ENCODE measurements around the gene MPPED2.

The MPPED2 gene

DNA sequence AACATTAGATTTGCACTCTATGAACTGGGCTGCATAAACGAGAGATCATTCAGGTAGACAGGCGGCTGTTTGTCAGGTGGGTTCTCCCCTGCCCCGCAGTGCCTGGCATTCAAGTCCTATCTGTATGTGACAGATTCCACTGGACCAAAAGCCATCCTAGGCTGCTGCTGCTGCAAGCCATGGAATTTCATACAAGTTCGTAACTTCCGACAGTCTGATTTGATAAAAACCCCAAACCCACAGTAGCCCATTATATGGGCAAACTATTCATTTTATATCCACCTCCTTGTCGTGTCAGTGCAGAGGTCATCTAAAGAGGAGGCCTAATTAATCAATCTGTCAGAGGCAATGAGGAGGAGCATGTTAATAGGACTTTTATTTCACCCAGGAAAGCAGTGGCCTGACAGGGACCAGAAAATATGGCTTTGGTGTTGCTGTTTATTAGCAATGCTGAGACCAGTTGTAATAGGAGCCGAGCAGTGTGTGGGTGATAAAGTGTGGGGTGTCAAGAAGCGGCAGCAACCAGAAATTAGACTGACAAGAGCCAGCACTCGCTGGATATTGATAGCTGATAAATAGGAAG lies 139.0 kb downstream of the MPPED2 start:
- no peak for DNase-seq

DNA sequence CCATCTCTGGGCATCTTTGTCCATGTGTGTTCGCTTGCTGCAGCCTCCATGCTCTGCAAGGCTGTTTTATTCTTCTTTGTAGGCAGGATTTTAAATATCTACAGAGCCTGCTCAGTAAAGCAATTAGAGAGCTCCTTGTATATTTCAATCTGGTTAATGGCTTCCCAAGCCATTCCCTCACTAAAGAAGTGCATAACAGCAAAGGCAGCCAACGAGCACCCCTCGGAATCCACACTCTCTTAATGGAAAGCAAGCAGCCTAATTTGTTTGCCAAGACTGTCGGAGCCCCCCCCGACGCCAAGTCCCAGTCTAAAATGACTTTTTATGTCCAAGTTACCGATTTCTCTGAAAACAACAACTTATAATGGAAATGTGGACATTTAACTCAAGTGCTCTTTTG lies 139.6 kb downstream of the MPPED2 start:
- DNase-seq, result no peak

DNA sequence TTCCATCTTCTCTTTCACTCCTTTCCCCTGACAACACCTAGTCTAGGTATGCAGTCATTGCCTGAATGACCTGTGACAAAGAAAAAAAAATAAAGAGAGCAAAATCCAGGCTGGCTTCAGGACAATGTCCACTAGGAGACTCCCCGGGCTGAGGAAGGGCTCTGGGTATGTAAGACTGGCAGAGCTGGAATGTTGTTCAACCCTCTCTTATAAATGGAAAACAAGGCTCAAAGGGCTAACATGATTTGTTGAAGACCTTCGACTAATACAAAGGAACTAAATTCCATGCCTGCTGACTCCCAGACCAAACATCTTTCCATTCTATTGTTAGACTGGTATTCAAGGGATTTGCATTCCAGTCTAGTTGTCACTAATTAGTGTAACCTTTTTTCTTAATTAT lies 141.1 kb downstream of the MPPED2 start:
- DNase-seq, result no peak

DNA sequence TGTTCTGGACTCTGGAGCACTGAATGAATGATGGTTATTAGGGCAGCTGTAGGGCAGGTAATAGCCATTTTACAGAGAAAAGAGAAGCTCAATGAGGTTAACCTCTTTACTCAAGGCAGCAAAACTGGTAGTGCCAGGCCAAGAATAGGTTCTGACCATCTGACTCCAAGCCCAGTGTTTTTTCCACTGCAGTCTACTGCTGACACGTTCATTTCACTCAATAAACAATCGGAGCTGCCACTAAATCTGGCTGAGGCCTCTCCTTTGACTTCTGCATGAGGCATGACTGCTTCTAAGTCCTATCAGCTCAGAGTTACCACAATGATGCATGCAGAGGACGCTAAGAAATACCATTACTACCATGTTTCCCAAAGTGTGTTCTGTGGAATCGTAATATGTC lies 145.6 kb downstream of the MPPED2 start:
- DNase-seq, result no peak

DNA sequence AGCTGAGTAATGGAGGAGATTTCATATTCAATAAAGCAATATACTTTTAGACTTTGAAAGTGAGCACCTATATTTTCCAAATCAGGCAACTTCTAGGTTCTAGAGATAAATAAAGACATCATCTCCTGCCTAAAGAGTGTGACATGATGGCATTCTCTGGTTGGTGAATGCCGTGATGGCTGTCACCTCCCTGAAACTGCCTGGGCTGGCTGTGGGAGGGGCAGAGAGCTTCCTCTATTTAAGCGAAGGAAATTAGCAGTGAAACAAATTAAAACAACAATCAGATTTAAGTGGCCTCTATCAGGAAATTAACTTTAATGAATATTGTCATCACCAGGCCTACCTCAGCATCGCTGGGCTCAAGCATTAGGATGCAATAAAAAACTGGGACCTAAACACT lies 149.4 kb downstream of the MPPED2 start:
- no peak for DNase-seq

DNA sequence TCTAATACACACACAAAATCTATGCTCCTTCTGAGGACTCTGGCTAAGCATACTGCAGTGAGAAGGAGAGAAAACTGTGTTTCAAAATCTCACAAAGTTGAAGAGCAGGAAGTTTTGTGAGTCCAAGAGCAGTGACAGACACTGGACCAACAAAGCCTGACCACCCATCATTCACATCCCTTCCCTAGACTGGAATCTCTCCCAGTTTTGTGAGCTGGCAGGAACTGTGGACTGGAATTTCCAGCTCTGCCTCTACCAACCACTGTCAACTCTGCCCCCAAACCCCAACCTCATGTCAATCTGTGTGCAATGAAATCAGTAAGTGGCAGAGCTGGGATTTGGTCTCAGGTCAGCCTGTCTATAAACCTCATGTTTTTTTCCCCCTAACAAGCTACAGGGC lies 150.7 kb downstream of the MPPED2 start:
- no peak for DNase-seq

DNA sequence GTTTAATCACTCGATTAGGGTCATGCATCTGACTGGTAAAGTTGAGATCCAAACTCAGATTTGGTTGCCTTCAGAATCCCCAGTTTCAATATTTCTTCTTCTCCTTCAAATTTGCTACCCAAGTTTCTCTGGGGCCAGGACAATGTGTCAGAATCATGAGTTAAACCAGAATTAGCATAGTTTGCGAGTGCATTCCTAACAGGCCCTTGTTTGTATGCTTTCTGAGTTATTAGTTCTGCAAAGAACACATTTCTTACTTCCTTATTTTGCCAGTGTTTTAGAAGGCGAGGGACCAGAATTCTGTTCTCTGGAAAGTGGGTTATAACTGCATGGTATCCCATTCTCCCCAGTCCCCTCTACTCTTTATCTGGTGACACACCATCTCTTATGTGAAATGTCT lies 151.3 kb downstream of the MPPED2 start:
- no peak for DNase-seq

DNA sequence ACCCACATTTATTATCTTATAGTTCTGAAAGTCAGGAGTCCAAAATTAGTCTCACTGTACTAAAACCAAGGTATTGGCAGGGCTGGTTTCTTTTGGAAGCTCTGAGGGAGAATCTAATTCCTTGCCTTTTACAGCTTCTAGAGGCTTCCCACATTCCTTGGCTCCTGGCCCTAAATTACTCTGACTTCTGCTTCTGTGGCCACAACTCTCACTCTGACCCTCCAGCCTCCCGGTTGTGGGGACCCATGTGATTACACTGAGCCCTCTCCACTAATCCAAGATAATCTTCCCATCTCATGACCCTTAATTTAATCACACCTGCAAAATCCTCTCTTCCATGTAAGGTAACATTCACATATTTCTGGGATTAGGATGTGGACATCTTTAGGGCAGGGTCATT lies 152.3 kb downstream of the MPPED2 start:
- DNase-seq, result no peak

DNA sequence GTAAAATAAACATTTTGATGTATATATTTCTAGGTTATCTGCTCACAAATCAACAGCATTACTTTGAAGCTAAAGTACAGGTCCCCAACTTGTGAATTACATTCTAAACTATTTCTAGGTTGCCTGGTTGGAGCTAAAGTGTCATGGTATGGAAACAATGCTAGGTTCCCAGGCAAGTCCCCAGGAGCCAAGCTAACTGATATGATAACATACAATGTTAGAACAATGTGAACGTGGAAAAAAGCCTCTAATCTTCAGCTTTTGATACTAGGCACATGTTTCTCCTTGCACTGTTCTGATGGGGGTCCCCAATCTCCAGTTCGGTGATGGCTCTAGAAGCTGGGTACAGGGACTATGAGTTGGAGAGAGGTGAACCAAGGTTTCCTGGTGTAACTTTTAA lies 153.4 kb downstream of the MPPED2 start:
- no peak for DNase-seq

DNA sequence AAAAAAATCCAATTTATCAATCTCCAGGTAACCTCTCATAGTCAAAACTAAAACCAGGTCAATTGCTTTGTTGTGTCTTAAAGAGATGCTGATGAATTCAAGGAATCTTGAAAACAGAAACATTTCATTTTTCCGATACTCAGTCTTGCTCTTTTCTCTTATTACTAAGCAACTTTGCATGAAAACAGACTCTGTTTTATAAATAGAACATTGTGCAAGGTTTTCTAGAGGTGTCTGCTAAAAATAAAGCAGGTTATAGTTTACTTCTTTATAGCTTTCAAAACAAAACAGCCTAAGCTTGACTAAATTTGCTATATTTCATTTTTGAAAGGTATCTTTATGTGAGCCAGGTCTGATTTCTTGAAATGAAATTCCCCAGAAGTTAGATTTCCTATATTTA lies 154.0 kb downstream of the MPPED2 start:
- no peak for DNase-seq

DNA sequence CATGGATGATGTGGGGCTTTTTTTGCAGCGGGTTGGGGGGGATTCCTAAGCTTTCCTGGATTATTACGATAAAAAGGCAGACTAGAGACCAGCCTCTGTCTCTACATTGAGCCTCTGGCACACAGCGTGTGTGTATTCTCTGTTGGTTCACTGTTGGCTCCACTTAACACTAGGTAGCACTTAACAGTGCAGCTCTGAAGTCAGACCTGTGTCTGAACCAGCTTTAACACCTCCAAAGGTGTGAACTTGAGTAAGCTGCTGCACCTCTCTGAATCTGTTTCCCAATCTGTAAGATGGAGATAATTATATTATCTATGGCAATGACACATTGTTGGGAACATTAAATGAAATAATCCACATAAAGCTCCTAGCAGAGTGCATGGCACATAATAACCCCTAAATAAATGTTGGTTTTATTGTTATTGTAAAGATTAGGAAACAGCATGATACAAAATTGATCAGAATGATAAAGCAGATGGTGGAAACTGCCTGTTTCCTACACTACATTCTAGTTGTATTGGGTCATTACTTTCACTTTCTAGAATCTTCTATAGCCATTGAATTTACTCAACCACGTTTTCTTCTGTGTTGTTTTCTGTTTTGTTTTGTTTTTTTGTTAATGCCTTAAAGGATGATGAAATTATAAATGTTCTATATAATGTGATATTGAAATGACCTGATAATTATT lies 154.9 kb downstream of the MPPED2 start:
- DNase-seq, result no peak

DNA sequence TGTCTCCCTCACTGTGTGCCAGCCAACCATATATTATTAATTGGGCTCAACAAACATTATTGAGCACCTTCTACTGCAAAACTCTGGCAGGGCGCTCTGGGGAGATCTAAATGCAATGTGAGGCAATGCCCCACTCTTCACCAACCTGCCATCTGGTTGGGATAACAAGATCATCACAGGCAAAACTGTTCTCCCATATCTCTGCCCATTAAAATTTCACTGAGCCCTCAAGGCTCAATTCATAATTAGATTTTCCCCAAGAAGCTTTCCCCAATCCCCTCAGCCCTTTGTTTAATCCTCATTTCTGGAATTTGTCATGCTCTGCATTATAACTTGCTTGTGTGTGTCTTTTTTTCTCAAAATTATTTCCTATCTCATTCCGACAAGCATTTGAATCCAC lies 156.6 kb downstream of the MPPED2 start:
- DNase-seq, result no peak

DNA sequence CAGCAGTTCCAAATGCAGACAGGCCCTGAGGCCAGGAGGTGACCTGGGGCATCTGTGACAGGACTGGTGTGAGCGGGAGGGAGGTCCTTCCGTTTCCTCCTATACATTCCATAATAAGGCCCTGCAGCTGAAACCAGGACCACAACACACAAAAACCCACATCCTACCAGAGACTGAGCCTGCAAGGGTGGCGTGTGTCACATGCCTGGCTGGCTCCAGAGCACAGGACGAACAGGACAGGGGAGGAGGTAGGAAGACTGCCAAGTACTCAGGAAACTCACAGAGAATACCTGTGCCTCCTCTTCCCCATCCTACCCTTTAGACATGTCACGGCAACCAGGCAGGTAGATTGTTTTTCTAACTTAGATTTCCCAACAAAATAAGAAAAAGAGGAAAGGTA lies 159.4 kb downstream of the MPPED2 start:
- no peak for DNase-seq

DNA sequence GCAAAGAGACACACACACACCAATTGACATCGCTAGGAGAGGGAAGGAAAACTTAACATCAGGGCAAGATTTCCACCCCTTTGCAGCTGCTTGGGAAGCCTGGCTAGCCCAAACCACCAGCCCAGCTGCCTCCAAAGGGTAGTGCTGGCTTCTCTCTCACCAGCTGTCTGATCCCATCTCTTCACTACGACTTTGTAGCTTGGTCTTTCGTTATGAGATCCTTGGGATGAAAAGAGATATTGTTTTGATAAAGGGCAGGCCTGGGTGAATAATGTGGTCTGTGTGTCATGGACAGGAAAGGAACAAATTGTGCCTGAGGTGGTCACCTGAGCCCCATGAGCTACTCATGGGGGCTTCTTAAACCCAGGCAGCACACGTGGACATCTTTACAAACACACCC lies 161.3 kb downstream of the MPPED2 start:
- no peak for DNase-seq

DNA sequence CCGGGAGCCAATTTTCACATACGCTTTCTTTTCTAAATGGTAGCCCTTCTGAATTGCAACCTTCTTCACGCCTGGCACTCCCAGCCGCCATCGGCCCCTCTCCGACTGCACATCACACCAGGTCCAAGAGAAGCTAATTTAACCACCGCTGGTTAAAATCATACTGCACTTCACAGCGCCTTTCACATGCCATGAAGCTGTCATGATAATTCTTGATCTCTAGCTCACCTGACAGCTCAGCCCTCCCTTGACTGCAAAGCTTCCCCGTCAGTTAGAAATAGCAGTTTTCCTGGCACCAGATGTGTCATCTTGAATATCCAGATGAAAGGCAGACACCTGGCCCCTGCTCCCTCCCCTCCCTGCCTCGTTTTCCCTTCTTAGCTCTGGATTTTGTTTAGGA lies 161.8 kb downstream of the MPPED2 start:
- no peak for DNase-seq

DNA sequence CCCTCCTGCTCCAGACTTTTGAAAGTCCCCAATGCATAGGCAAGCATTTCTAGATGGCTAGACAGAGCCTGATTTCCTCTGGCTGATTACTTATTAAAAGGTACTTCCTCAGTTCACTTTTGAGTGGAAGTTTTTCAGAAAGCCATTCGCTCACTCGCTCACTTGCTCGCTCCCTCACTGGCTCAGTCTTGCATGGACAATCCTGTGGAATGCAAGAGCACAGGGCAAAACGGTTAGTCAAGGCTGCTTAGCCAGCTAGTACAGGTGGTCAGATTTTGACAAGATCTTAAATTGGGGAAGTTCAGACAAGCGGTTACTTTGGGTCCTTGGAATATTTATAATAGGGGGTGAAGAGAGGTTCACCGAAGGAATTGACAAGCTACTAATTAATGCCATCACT lies 162.3 kb downstream of the MPPED2 start:
- no peak for DNase-seq

DNA sequence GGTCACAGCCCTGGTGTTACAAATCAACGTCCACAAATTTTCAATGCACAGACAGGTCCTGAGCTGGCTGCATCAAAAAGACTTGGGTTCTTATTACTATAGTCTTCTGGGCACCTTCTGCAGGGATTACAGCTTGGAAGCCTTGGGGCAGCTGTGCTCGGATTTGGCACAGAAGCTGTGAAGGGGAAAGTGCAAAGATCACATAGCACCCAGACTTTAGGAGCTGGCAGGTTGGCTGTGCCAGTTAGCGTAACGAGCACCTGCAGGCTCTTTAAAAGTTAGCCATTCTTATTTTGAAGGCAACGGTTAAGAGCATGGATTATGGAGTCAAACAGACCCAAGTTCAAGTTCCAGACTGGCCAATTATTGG lies 162.9 kb downstream of the MPPED2 start:
- no peak for DNase-seq

DNA sequence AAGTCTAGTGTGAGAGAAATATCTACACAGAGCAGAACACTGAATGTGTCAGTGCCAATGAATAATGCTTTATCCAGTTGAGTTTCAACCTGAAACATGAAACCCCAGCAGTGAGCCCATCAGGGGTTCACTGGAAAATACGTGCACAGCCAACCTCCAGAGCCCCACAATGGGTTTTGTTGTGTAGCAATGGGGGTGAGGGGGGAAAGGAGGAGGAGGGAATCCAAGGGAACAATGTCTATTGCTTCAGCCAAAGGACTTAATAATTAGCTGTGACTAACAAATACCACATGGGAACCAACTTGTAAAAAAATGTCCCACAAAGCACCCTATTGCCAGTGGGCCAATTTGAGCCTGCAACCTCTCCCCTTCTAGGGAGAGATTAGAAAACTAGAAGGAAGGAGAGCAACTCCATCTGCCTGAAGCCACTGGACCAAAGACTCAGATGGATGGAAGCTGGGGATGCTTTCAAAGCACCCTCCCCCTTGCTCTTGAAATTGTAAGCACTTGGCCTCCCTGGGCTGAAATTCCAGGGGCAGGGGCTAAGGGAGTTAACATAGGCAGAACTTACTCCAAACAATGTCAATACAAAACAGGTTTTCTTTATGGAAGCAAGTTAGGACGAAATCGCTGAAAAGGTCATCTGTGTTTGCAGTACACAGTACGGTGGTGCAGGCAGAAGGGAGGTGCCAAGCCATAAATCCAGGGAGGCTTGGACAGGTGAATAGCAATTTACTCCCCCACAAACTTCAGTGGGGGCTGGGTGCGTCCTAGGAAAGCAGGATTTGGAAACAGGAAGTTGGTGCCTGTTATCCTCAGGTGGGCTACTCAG lies 163.5 kb downstream of the MPPED2 start:
- no peak for DNase-seq

DNA sequence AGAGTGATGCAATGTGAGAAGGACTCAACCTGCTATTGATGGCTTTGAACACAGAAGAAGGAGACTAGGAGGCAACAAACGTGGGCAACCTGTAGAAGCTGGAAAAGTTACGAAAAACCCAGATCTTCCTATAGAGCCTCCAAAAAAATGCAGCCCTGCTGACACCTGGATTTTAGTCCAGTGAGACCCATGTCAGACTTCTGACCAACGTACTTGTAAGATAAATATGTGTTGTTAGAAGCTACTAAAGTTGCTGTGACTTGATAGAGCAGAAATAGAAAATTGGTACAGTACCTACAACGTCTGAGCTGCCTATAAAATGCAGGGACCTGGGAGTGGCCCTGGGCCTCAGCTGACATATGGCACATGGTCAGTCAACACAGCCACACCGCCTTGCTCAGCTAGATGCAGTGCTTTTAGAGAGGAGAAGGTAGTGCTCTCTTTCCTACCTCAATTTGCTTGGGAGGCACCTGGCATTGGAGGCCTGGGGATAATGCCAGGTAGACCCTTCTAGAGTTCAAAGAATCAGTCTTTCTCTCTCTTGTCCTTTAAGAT lies 165.8 kb downstream of the MPPED2 start:
- DNase-seq, result no peak

DNA sequence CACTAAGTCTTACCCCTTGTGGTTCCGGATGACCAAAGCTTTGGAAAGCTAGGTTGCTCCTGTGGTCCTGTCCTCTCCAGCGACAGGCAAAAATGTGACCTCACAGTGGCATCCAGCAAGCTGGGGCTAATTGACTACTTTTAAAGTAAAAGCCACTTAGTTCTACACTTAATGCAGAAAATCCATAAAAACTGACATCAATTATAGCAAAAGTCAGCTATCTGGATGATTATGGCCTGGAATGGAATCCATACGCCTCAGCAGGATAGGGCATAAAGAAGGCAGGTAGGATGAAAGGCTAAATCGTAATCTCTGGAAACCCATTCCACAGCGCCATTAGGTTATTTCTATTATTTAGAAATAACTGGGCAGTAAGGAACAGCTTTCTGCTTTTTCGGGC lies 171.3 kb downstream of the MPPED2 start:
- DNase-seq, result no peak

DNA sequence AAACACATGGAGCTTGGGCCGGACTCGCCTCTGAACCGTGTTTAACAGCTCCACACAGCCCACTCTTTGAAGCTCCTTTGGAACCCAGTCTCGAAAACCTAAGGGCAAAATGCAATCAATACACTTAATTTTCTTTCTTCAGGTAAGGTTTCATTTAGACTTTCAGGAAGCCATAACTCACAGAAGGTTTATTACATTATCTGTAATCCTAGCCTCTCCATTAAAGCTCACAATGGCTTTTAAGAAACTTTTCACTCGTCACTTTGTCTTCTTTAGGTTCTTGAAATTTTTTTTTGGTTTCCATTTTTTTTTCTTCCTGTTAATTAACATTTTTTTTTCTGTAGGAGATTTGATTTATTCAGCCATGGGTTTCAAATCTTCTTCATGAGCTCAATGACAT lies 171.9 kb downstream of the MPPED2 start:
- DNase-seq, result no peak

DNA sequence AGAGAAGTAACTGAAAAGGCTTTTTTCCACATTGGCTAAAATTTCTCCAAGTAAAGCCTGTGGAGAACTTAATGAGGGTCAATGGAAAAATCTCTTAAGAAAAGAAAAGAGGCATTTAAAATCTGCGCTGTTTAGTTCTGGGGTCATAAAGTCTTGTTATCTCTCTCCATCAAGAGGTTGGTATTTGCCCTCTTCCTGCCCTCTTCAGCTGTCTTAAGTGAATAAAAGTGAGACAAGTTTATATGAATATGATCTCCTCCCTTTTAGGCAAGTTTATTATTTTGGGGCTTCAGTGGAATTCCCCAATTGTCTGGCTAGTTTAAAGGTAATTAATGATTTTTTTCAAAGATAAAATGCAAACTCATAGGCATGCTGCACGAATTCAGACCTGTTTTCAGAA lies 173.6 kb downstream of the MPPED2 start:
- DNase-seq, result no peak

DNA sequence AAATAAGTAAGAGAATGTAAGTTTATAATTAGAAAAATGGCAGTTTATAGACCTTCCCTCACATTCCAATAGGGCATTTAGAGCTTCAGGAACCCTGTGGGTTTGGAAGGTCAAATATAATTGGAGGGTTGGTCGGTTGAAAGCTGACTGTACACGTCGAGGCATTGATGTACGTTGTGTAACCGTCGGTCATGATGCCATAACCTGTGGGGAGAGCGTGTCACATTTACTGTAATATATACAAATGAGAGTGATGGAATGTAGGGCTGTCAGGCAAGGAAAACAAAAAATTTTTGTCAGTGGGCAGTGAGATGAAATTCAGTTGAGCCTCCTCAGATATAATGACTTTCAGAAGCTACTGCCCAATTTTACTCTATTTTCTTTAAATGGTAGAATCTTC lies 174.8 kb downstream of the MPPED2 start:
- DNase-seq, result no peak

Measured in activated T-cell treated with anti-CD3 and anti-CD28 coated beads, Interleukin-2, amount 50 U/mL, for 1 hour (primary cell).